Breast epithelium (tissue), 3 donors: Measurements from ENCODE around the gene COL8A1.

ENCODE experiments used
- CTCF ChIP-seq, 3 donors: fragments of 450-650 bp; IDR thresholded peaks; one replicate each; pipeline ENCODE4 v1.5.1; 2016 to 2017; ENCODE audit warnings: antibody characterized with exemption in 3 of 3, mild to moderate bottlenecking in 3 of 3, moderate library complexity in 3 of 3
- POLR2AphosphoS5 ChIP-seq, 3 donors: sonication (generic); formaldehyde crosslinking; IDR thresholded peaks; one replicate each; pipeline ENCODE4 v1.6.1; 2017; ENCODE audit warnings: antibody characterized with exemption in 3 of 3

- no peak for TF ChIP-seq CTCF (IDR thresholded peaks at IDR 0.05)
- TF ChIP-seq POLR2AphosphoS5 (IDR thresholded peaks at IDR 0.05): no peak
These were observed 45.1 kb downstream of the COL8A1 start for GRCh38 chr3:99683465-99683864.
